DOHH2 (cell line): ENCODE results near the gene DHRS7C.

Experiments
- CTCF ChIP-seq: fragments of 200-600 bp; sonication (generic); IDR thresholded peaks from one replicate; pipeline ENCODE4 v1.5.1; 2014; ENCODE audit warnings: antibody characterized with exemption, mild to moderate bottlenecking, low read depth, low read length; ENCODE audit not compliant: poor library complexity, severe bottlenecking
- EZH2phosphoT487 ChIP-seq: fragments of 200-600 bp; sonication (generic); IDR thresholded peaks from 2 replicates; pipeline ENCODE4 v1.6.1; 2017; ENCODE audit warnings: borderline replicate concordance, mild to moderate bottlenecking, antibody characterized with exemption, low read length, moderate library complexity, mixed read lengths

- TF ChIP-seq CTCF (no peak), EZH2phosphoT487 (no peak)
Observed at GRCh38 chr17:9784544-9784943, 6.8 kb downstream of the DHRS7C start.
